ENCODE results near the gene SPPL3.

GRCh38 chr12:120836114-120836684 lies 68.0 kb downstream of the SPPL3 start:
- TF ChIP-seq CTCF (IDR thresholded peaks at IDR 0.05) (no peak), EZH2 (IDR thresholded peaks at IDR 0.05) (no peak)
